Stimulated activated CD4-positive, alpha-beta T cell treated with anti-CD3 and anti-CD28 coated beads, Interleukin-2, amount 100 ng/mL, for 24 hours (primary cell): ENCODE measurements around the gene ARHGAP9.

Source experiments
- DNase-seq, 2 donors: peaks; one replicate each; pipeline ENCODE4 v3.0.0-alpha.2; 2020

Gene ARHGAP9

GRCh38 chr12:57471661-57472060 is 8.0 kb downstream of the ARHGAP9 start:
- no peak for DNase-seq

GRCh38 chr12:57470970-57471656 is 8.6 kb downstream of the ARHGAP9 start:
- DNase-seq, result no peak

- DNase-seq, result no peak
Observed at GRCh38 chr12:57470286-57470969, 9.2 kb downstream of the ARHGAP9 start.

- DNase-seq, result no peak
Observed at GRCh38 chr12:57469296-57470164, 10.1 kb downstream of the ARHGAP9 start.

GRCh38 chr12:57467915-57468314 is 11.8 kb downstream of the ARHGAP9 start:
- DNase-seq, result no peak

GRCh38 chr12:57467212-57467874 is 12.3 kb downstream of the ARHGAP9 start:
- no peak for DNase-seq

- DNase-seq, result no peak
Observed at GRCh38 chr12:57465747-57466505, 13.7 kb downstream of the ARHGAP9 start.

GRCh38 chr12:57465030-57465746 is 14.5 kb downstream of the ARHGAP9 start:
- no peak for DNase-seq

- no peak for DNase-seq
Observed at GRCh38 chr12:57464569-57464968, 15.1 kb downstream of the ARHGAP9 start.

- no peak for DNase-seq
Observed at GRCh38 chr12:57462912-57463253, 16.8 kb downstream of the ARHGAP9 start.

- DNase-seq, result peak; percentile 91 to 92
Observed at GRCh38 chr12:57462251-57462911, 17.3 kb downstream of the ARHGAP9 start.

GRCh38 chr12:57461917-57462250 is 17.8 kb downstream of the ARHGAP9 start:
- no peak for DNase-seq

GRCh38 chr12:57461276-57461916 is 18.3 kb downstream of the ARHGAP9 start:
- DNase-seq, result peak; percentile 35 to 50

- no peak for DNase-seq
Observed at GRCh38 chr12:57460841-57461275, 18.8 kb downstream of the ARHGAP9 start.

- peak in 1 of 2 donors; percentile 26 for DNase-seq
Observed at GRCh38 chr12:57460468-57460784, 19.2 kb downstream of the ARHGAP9 start.

GRCh38 chr12:57459750-57460467 is 19.8 kb downstream of the ARHGAP9 start, which contains the start of gene GLI1:
Gene GLI1, plus strand, starts transcription at chr12:57459785. Its CDS starts 3,907 bp downstream, at chr12:57463692.
- no peak for DNase-seq

- peak; percentile 95 to 97 for DNase-seq
Observed at GRCh38 chr12:57459055-57459749, 20.5 kb downstream of the ARHGAP9 start.

- no peak for DNase-seq
Observed at GRCh38 chr12:57458665-57459054, 21.0 kb downstream of the ARHGAP9 start.
